Mononuclear cell (primary cell): ENCODE results near the gene SRGN. TPM values are rescaled to one million over a fixed set of nuclear protein-coding genes. Genes with fewer than 3 reads are reported as not detected.

ENCODE experiments used
- H3K27me3 ChIP-seq: 2 replicates; pipeline ENCODE4 v1.6.0; 2011; ENCODE audit warnings: low read length, control low read depth; ENCODE audit not compliant: insufficient read depth
- H3K4me1 ChIP-seq: 2 replicates; pipeline ENCODE4 v1.5.1; 2011; ENCODE audit warnings: mild to moderate bottlenecking, low read length, control low read depth; ENCODE audit not compliant: insufficient read depth
- H3K4me3 ChIP-seq: 2 replicates; pipeline ENCODE4 v1.5.1; 2011; ENCODE audit warnings: mild to moderate bottlenecking, low read length, moderate library complexity
- H3K9me3 ChIP-seq: 2 replicates; pipeline ENCODE4 v1.5.1; 2011; ENCODE audit warnings: low read depth, mild to moderate bottlenecking, control low read depth, low read length
- total RNA-seq: library from RNA; depleted of rRNA; stranded (reverse); fragments of >200 nt; gene quantifications from one replicate; pipeline ENCODE4 v1.2.3, GENCODE V29; 2012

SRGN gene
- total RNA-seq, 1 donor: 1,782 TPM

DNA sequence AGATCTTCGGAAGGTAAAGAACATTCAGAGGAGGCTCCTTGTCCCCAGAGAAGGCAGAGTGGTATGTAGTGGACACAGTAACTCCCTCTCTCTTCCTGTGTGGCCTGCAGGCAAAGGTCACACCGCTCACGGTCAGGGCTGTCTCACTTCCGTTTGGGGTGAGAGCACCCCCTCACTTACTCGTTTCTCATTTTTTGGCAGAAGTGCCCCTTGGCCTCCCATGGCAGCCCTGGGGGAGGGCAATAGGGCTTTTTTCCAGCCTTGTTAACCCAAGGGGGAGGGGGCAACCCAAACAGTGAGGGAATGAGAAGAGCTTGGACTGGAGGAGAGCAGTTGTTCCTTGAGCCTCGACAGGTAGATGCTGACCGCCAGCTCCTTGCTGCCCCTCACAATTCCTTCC lies 31.8 kb upstream of the SRGN start:
- Histone ChIP-seq H3K4me3 (no peak overlapping the region), H3K4me1 (peaks cover 98% of the 10 kb centered on the region), H3K27me3 (no peaks in the 10 kb centered on the region), H3K9me3 (no peaks in the 10 kb centered on the region)

DNA sequence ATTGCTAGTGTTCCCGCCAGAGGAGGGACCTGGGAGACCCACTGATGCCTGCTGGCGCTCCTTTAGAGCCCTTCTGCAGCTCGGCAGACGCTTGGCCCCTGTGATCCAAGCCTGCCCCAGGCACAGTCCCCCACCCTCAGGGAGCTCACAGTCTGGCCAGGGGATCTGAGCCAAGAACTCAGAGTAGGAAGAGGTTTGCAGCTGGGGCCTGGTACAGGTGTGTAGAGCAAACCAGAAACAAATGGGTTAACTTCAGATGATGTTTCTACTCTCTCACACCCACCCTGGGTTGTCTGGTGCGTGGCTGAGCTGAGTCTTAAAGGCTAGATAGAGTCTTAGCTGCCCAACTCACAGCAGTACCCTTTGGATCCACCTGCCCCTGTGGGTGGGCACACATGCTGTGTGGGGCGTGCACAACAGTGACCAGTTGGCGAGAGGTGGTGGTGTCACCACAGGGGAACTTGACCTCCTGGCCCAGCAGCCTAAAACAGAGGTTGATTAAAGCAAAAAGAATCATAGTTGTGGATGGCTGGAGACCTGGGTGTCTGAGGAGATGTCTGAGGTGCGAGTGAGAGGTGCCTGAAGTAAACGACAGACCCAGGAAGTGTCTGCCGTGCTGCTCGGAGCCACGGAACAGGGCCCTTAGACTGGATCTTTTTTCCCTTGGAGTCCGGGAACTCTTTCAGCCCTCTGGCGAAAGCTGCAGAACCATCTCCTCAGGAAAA lies 31.2 kb upstream of the SRGN start:
- no peaks in the 10 kb centered on the region for H3K9me3 ChIP-seq
- H3K4me1 ChIP-seq: peaks cover 98% of the 10 kb centered on the region
- H3K27me3 ChIP-seq: no peaks in the 10 kb centered on the region
- no peak overlapping the region for H3K4me3 ChIP-seq

DNA sequence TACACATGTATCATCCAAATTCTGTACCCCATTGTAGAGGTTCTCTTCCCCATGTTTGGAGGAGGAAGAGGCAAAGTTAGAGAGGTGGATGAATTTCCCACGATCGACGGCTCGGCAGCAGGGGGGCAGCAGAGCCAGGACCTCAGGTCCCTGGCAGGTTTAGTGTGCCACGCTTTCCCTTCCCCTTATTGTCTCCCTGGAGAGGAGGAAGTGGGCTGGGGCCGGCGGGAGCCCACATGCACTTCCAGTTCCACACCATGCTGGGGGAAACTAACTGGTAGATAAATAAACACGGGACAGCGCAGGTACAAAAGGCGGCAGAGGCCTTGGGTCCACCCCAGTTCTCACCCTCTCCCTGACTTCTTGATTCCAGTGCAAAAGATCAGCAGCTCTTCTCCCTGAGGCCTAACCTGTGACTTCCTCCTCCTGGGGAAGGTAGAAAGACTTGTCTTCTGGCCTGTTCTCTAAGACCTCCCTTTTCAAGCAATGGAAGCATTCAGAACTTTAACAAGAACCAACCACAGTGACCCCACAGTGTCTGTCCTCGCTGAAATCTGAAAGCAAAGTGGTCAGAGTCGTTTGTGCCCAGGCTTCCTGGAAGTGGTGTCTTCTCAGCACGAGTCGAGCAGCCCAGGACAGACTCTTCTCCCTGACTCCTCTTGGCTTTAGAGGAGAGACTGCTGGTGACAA lies 30.5 kb upstream of the SRGN start:
- Histone ChIP-seq H3K4me3 (peak overlapping the region; percentile 10), H3K4me1 (peaks cover 98% of the 10 kb centered on the region), H3K27me3 (no peaks in the 10 kb centered on the region), H3K9me3 (no peaks in the 10 kb centered on the region)

DNA sequence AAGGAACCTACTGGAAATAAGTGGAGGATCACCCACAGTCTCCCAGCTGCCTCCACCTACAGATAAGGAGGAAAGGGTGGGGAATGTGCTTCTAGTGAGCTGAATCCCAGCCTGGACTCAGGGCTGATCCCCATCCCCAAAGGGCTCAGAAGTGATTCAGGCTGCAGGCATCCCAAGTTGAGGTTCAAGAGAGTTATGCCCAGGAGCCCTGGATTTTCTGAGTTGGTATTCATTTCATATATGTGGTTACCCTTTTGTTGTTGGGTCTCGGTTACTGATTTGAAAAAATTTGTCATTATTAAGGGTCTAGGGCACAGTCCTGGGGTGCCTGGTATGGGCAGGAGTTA lies 30.0 kb upstream of the SRGN start:
- H3K4me1 ChIP-seq: peaks cover 98% of the 10 kb centered on the region
- no peaks in the 10 kb centered on the region for H3K27me3 ChIP-seq
- no peaks in the 10 kb centered on the region for H3K9me3 ChIP-seq
- peak overlapping the region; percentile 10 for H3K4me3 ChIP-seq

DNA sequence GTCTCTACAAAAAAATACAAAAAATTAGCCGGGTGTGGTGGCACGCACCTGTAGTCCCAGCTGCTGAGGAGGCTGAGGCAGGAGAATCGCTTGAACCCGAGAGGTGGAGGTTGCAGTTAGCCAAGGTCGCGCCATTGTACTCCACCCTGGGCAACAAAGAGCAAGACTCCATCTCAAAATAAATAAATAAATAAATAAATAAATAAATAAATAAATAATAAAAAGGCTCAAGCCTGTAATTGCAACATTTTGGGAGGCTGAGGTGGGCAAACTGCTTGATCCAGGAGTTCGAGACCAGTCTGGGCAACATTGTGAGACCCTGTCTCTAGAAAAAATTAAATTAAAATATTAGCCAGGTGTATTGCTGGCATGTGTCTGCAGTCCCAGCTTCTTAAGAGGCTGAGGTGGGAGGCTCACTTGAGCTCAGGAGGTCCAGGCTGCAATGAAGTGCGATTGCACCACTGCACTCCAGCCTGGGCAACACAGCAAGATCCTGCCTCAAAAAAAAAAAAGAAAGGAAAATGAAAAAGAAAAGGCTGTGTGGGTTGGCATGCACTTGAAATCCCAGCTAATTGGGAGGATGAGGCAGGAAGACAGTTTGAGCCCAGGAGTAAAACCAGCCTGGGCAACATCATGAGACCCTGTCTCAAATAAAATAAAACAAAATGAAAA lies 27.6 kb upstream of the SRGN start:
- Histone ChIP-seq H3K4me3 (no peak overlapping the region), H3K27me3 (no peaks in the 10 kb centered on the region), H3K4me1 (peaks cover 100% of the 10 kb centered on the region), H3K9me3 (no peaks in the 10 kb centered on the region)

DNA sequence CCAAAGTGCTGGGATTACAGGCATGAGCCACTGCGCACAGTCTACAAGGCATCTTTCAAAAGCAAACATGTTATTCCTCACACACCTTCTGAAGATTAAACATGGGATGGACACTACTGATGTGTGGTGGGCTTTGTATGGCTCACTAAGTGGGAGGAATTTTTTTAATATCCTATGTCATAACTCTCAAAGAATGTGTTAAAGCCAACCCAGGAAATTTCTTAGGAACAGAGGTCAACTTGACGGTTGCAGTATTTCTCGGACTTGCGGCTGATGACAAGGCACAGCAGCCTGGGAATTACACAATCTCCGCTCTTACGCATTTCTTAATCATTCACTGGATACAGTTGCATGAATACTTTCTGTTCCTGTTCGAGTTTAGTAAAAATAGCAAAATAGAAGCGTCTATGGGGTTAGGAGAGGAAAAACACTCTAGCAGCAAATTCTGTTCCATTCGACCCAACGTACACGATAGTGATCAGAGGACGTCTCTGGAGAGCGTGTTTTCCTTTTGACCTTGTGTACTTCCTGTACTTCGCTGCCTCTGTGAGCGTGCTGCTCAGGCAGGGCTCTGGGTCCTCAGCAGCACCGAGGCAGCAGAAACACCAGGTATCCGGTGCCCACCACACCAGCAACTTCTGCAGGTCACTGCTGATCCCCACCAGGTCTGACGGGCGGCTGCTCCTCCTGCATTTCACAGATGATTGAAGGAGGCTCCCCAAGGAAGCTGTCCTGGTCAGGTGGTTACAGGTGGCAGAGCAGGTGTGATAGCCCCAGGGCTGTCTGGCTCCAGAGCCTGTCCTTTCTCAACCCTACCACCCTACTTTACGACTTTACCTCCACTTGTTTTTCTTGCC lies 26.4 kb upstream of the SRGN start:
- Histone ChIP-seq H3K27me3 (no peaks in the 10 kb centered on the region), H3K9me3 (no peaks in the 10 kb centered on the region), H3K4me1 (peaks cover 100% of the 10 kb centered on the region), H3K4me3 (peak overlapping the region; percentile 5)

DNA sequence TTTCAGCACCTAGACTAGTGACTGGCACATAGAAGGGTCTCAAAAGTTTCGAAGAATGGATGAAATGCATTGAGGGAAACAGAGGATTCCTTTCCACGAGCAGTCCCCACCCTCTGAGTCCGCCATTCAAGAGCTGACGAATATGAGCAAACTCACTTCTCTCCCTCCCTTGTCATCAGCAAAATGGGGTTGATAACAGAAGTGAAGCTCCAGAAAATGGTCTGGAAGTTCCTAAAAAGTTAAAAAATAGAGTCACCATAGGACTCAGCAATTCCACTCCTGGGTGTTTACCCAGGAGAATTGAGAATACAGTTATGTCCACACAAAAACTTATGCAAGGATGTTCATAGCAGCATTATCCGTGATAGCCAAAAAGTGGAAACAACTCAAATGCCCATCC lies 25.0 kb upstream of the SRGN start:
- peaks cover 88% of the 10 kb centered on the region for H3K4me1 ChIP-seq
- no peak overlapping the region for H3K4me3 ChIP-seq
- no peaks in the 10 kb centered on the region for H3K27me3 ChIP-seq
- no peaks in the 10 kb centered on the region for H3K9me3 ChIP-seq

DNA sequence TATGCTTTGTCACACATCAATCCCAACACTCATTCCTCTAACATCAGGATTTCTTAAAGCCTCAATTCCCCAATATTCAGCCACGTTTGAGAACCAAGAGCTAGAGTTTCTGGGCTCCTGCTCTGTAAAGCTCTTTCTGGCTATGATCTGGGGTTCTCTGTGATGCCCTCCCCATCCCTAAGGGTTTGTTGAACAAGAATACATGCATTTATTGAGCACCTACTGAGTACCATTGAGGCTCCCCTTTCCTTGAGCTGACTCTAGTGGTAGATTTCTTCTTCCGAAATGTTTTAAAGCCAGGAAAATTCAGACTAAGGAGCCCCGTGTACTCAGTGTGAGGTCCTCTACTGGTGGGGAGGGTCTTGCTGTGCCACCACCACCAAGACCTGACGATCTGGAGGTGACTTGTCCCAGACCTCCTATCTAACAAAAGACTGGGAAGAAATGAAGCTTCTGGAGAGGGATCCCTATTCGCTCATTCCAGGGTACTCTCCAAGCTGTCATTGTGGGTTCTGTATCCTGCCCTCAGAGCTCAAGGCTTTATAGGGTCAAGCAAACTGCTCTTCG lies 23.1 kb upstream of the SRGN start:
- Histone ChIP-seq H3K27me3 (no peaks in the 10 kb centered on the region), H3K4me3 (no peak overlapping the region), H3K4me1 (peaks cover 87% of the 10 kb centered on the region), H3K9me3 (no peaks in the 10 kb centered on the region)

DNA sequence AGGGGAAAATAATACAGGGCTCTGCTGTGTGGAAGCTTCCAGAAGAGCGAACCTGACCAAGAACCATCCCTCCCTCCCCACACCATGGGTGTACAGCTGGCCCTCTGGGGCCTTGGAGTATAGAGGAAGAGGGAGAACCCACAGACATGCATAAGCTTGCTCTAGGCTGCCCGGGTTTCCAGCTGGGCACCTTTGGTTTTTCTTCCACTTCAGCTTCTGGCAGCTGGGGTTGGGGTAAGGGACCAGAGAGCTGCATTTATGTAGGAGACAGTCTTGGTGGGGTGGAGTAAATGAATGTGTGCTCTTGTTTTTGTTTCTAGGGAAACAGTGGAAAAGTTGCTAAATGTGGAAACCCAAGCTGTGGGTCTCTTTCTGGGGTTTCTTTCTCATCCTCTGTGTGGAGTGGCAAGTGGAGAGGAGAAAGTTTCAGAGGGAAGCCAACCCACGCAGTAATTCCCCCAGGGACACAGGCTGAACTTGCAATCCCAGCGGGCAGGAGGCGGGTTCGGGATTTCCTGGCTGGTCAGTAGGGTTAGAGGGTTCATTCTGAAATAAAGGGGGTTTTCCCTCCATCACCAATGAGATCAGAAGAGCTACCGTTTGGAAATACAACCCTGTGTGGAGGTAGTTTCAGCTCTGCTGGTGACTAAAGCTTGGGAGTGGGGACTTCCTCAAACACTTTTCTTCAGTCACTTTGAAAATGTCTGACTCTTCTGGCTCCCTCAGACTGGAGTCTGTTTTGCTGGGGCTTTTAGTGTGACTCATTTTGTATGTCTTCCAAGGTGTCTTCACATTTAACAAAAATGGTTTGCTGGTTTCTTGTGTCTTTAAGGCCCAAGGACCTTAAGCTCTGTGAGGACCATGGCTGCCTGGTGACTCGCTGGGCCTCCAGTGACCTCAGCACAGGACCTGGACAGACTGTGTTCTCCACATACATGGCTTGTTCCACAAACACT lies 22.2 kb upstream of the SRGN start:
- Histone ChIP-seq H3K9me3 (no peaks in the 10 kb centered on the region), H3K4me3 (no peak overlapping the region), H3K27me3 (no peaks in the 10 kb centered on the region), H3K4me1 (peaks cover 87% of the 10 kb centered on the region)

DNA sequence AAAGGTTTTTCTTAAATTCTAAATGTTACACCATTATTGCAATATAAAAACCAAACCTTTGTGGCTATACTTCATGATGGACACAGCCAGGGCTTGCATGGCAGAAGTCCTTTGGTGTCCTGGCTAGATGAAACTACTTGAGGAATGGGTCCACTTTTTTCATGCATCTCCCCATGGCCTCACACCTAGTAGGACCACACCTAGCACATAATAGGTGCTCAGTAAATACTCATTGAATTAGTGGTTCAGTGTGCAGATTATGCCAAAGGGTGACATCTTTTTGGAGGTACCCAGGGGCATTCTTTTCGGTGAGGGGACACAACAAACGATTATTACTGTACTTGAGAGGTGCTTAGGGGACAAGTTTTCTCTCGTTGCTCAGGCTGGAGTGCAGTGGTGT lies 20.7 kb upstream of the SRGN start:
- Histone ChIP-seq H3K9me3 (no peaks in the 10 kb centered on the region), H3K4me1 (peaks cover 73% of the 10 kb centered on the region), H3K4me3 (no peak overlapping the region), H3K27me3 (no peaks in the 10 kb centered on the region)

DNA sequence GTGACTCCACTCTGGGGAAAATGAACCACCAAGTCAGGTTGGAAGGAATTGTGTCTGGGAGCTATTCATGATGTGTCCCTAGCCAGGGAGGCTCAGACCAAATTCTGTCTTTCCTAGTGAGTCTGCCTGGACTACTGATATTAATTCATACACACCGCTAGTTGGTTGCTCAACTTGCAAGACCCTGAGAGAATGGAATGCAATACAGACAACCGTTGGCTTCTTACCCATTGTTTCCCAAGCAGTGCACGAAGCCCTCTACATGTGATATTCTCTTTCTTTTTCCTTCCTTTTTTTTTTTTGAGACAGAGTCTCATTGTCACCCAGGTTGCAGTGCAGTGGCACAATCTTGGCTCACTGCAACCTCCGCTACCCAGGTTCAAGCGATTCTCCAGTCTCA lies 19.4 kb upstream of the SRGN start:
- Histone ChIP-seq H3K9me3 (no peaks in the 10 kb centered on the region), H3K4me3 (no peak overlapping the region), H3K4me1 (peaks cover 71% of the 10 kb centered on the region), H3K27me3 (no peaks in the 10 kb centered on the region)

DNA sequence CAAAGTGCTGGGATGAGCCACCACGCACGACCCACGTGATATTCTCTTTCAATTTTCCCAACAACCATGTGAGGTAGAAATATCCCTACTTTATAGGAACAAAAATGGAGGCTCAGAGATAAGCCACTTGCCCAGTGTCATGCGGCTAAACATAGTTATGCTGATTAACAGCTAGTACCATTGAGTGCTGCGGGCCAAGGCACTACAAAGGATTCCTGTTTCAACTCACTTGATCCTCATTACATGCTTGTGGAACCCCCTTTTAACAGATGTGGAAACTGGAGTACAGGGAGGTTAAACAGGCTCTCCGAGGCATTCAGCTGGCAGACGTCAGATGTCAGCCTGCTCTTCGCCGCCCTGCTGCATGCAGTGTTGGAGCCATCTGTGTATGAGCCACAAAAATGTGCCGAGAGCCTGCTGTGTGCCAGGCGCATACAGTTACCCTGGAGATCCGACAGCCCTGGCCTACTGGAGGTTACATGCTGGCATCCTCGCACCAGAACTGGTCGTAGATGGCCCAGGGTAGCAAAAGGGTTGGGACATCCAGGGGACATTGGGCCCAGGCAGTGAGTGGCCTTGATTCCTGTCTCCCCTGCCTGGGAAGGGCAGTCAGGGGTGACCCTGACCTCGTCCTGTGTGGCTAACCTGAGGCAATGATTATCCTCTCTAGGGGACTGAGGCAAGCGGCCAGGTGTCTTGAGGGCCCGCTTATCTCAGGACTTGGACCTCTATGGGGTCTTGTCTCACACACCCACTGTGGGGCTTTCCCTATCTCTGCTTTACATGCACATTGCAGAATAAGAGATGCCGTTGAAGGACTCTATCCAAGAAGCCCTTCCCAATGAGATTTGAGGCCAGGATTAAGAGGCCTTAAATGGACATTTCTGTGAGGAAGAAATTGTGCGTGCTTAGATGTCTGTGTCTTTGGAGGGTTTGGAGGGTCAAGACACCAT lies 18.5 kb upstream of the SRGN start:
- Histone ChIP-seq H3K4me1 (peaks cover 70% of the 10 kb centered on the region), H3K27me3 (no peaks in the 10 kb centered on the region), H3K9me3 (no peaks in the 10 kb centered on the region), H3K4me3 (no peak overlapping the region)

DNA sequence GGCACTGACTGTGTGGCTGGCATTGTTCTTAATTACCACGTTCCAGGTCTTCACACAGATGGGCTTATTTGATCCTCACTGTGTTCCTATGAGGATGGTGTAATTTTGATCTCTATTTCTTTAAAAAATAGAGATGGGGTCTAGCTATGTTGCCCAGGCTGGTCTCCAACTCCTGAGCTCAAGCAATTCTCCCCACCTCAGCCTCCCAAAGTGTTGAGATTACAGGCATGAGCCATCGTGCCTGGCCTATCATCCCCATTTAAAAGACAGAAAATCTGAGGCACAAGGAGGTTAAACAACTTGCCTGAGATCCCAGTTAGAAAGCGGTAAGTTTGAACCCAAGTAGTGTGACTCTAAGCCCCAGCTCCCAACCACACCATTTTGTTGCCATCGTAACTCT lies 17.0 kb upstream of the SRGN start:
- no peak overlapping the region for H3K4me3 ChIP-seq
- no peaks in the 10 kb centered on the region for H3K9me3 ChIP-seq
- no peaks in the 10 kb centered on the region for H3K27me3 ChIP-seq
- H3K4me1 ChIP-seq: peaks cover 69% of the 10 kb centered on the region
